SJSA1 (cell line): Measurements from ENCODE around the gene TADA2A. TPM values are rescaled to one million over a fixed set of nuclear protein-coding genes. Genes with fewer than 3 reads are reported as not detected.

Source experiments
- DNase-seq, 2 experiments: peaks; one replicate each; pipeline ENCODE4 v3.0.0-alpha.2; 2015 to 2020; ENCODE audit warnings: low spot score in 2 of 2, low read depth in 1 of 2
- H3K27ac ChIP-seq: fragments of 250-450 bp; sonication (Bioruptor Pico); 2 replicates; pipeline ENCODE4 v1.5.1; 2020; ENCODE audit warnings: mild to moderate bottlenecking, moderate library complexity
- H3K27me3 ChIP-seq: fragments of 250-450 bp; sonication (Bioruptor Pico); replicated peaks from 2 replicates; pipeline ENCODE4 v1.5.1; 2020; ENCODE audit warnings: mild to moderate bottlenecking, moderate library complexity
- H3K36me3 ChIP-seq: fragments of 250-450 bp; sonication (Bioruptor Pico); 2 replicates; pipeline ENCODE4 v1.5.1; 2020; ENCODE audit warnings: mild to moderate bottlenecking
- H3K4me1 ChIP-seq: fragments of 250-450 bp; sonication (Bioruptor Pico); replicated peaks from 2 replicates; pipeline ENCODE4 v1.6.1; 2021; ENCODE audit warnings: mild to moderate bottlenecking
- H3K4me3 ChIP-seq: fragments of 250-450 bp; sonication (Bioruptor Pico); 2 replicates; pipeline ENCODE4 v1.5.1; 2020; ENCODE audit warnings: mild to moderate bottlenecking
- H3K9me3 ChIP-seq: fragments of 250-450 bp; sonication (Bioruptor Pico); replicated peaks from 2 replicates; pipeline ENCODE4 v1.5.1; 2020; ENCODE audit warnings: mild to moderate bottlenecking
- total RNA-seq: library from RNA; depleted of rRNA; stranded (reverse); fragments of >200 nt; shearing (Covaris generic); gene quantifications from 2 replicates; pipeline ENCODE4 v1.2.3, GENCODE V29; 2014

Gene TADA2A
- total RNA-seq, 1 experiment from 2014 or later, result 20.1 TPM

- Histone ChIP-seq H3K4me3 (no peak overlapping the region), H3K9me3 (no peaks in the 10 kb centered on the region)
These were observed 76.8 kb downstream of the TADA2A start for GRCh38 chr17:37483311-37484039.

GRCh38 chr17:37485938-37486570 is 79.4 kb downstream of the TADA2A start:
- Histone ChIP-seq H3K4me1 (peaks cover 37% of the 10 kb centered on the region), H3K27ac (no peak overlapping the region), H3K9me3 (no peaks in the 10 kb centered on the region), H3K27me3 (no peaks in the 10 kb centered on the region), H3K4me3 (no peak overlapping the region), H3K36me3 (no peaks in the 10 kb centered on the region)
- no peak for DNase-seq

More at GRCh38 chr17:37483311-37484039, 76.8 kb downstream of the TADA2A start:
- H3K36me3 ChIP-seq, result peaks cover 13% of the 10 kb centered on the region
- H3K4me1 ChIP-seq, result peaks cover 19% of the 10 kb centered on the region
- H3K27me3 ChIP-seq, result no peaks in the 10 kb centered on the region
- DNase-seq, result peak in 1 of 2 experiments; percentile 22
- no peak overlapping the region; the same call in 1 of the 2 replicates for H3K27ac ChIP-seq

- peaks cover 11% of the 10 kb centered on the region; the same call in 1 of the 2 replicates for H3K36me3 ChIP-seq
- H3K4me1 ChIP-seq, result peaks cover 53% of the 10 kb centered on the region
- H3K27me3 ChIP-seq, result no peaks in the 10 kb centered on the region
- H3K4me3 ChIP-seq, result peak overlapping the region; percentile 73
- H3K9me3 ChIP-seq, result no peaks in the 10 kb centered on the region
- DNase-seq, result peak; percentile 72 to 96
- peak overlapping the region; percentile 99 for H3K27ac ChIP-seq
These were observed 81.4 kb downstream of the TADA2A start for GRCh38 chr17:37488009-37488604.

- H3K36me3 ChIP-seq, result peaks cover 11% of the 10 kb centered on the region; the same call in 1 of the 2 replicates
- peak overlapping the region; percentile 99 for H3K27ac ChIP-seq
- no peaks in the 10 kb centered on the region for H3K9me3 ChIP-seq
- peaks cover 53% of the 10 kb centered on the region for H3K4me1 ChIP-seq
- DNase-seq, result peak; percentile 86 to 92
- no peaks in the 10 kb centered on the region for H3K27me3 ChIP-seq
- peak overlapping the region; percentile 73 for H3K4me3 ChIP-seq
These were observed 82.0 kb downstream of the TADA2A start for GRCh38 chr17:37488607-37489196.

- Histone ChIP-seq H3K4me1 (peaks cover 59% of the 10 kb centered on the region), H3K9me3 (no peaks in the 10 kb centered on the region), H3K27me3 (no peaks in the 10 kb centered on the region), H3K27ac (peak within 1 kb of the TSS; percentile 99), H3K36me3 (peaks cover 14% of the 10 kb centered on the region; the same call in 1 of the 2 replicates), H3K4me3 (peak within 1 kb of the TSS; percentile 73)
- DNase-seq, result peak; percentile 65 to 78
These were observed 82.7 kb downstream of the TADA2A start, which contains the start of gene DUSP14 for GRCh38 chr17:37489197-37490001. Gene DUSP14 (plus strand): TSS chr17:37489891. CDS start chr17:37512273, 22,382 bp downstream.

- H3K4me3 ChIP-seq, result peak overlapping the region; percentile 73
- H3K27me3 ChIP-seq, result no peaks in the 10 kb centered on the region
- peak; percentile 49 to 63 for DNase-seq
- H3K9me3 ChIP-seq, result no peaks in the 10 kb centered on the region
- H3K36me3 ChIP-seq, result peaks cover 17% of the 10 kb centered on the region
- H3K4me1 ChIP-seq, result peaks cover 66% of the 10 kb centered on the region
- H3K27ac ChIP-seq, result peak overlapping the region; percentile 69
These were observed 83.4 kb downstream of the TADA2A start for GRCh38 chr17:37490022-37490587.

- Histone ChIP-seq H3K27me3 (no peaks in the 10 kb centered on the region), H3K4me3 (peak overlapping the region; percentile 73), H3K27ac (peak overlapping the region; percentile 69), H3K4me1 (peaks cover 67% of the 10 kb centered on the region), H3K9me3 (no peaks in the 10 kb centered on the region), H3K36me3 (peaks cover 17% of the 10 kb centered on the region)
- peak; percentile 85 to 87 for DNase-seq
These were observed 84.2 kb downstream of the TADA2A start for GRCh38 chr17:37490638-37491614.

- Histone ChIP-seq H3K4me3 (peak overlapping the region; percentile 73), H3K4me1 (peaks cover 67% of the 10 kb centered on the region), H3K9me3 (no peaks in the 10 kb centered on the region), H3K36me3 (peaks cover 17% of the 10 kb centered on the region), H3K27me3 (no peaks in the 10 kb centered on the region), H3K27ac (peak overlapping the region; percentile 69)
- peak in 1 of 2 experiments; percentile 33 for DNase-seq
These were observed 85.5 kb downstream of the TADA2A start for GRCh38 chr17:37492167-37492566.

- Histone ChIP-seq H3K36me3 (peaks cover 17% of the 10 kb centered on the region), H3K4me1 (peaks cover 58% of the 10 kb centered on the region), H3K27ac (peak overlapping the region; percentile 69), H3K9me3 (no peaks in the 10 kb centered on the region), H3K4me3 (no peak overlapping the region), H3K27me3 (no peaks in the 10 kb centered on the region)
- peak in 1 of 2 experiments; percentile 81 for DNase-seq
These were observed 86.8 kb downstream of the TADA2A start for GRCh38 chr17:37493249-37494027.

- H3K36me3 ChIP-seq, result peaks cover 19% of the 10 kb centered on the region
- no peak overlapping the region for H3K4me3 ChIP-seq
- H3K27me3 ChIP-seq, result no peaks in the 10 kb centered on the region
- H3K4me1 ChIP-seq, result peaks cover 49% of the 10 kb centered on the region
- H3K27ac ChIP-seq, result peak overlapping the region; percentile 69
- no peaks in the 10 kb centered on the region for H3K9me3 ChIP-seq
- no peak for DNase-seq
These were observed 87.7 kb downstream of the TADA2A start for GRCh38 chr17:37494401-37494831.

- no peaks in the 10 kb centered on the region for H3K9me3 ChIP-seq
- DNase-seq, result no peak
- H3K4me1 ChIP-seq, result peaks cover 49% of the 10 kb centered on the region
- no peaks in the 10 kb centered on the region for H3K27me3 ChIP-seq
- H3K36me3 ChIP-seq, result peaks cover 24% of the 10 kb centered on the region
- H3K4me3 ChIP-seq, result no peak overlapping the region
- H3K27ac ChIP-seq, result no peak overlapping the region
These were observed 88.3 kb downstream of the TADA2A start for GRCh38 chr17:37494971-37495370.
